HCT116 (cell line): ENCODE measurements around the gene DCDC2C. TPM values are rescaled to one million over a fixed set of nuclear protein-coding genes. Genes with fewer than 3 reads are reported as not detected.

ENCODE experiments used
- ATAC-seq: fragments of 200-7000 bp; cut with Tn5 transposase; 2 replicates; pipeline ENCODE4 v1.9.1; 2020; ENCODE audit warnings: mild to moderate bottlenecking, moderate library complexity
- BruUV-seq: library from RNA; stranded (reverse); fragments of 400-500 nt; replicated peaks from 2 replicates; lab custom pipeline; 2021; lab: Mats Ljungman, UMichigan
- CTCF ChIA-PET: fragments of 300-600 bp; sonication (Branson Sonifier 250); formaldehyde crosslinking; loops from one replicate; lab custom pipeline; 2021; ENCODE audit warnings: antibody characterized with exemption; lab: Charles Lee
- POLR2A ChIA-PET: fragments of 300-600, 350-600 bp; sonication (Branson Sonifier 250); formaldehyde crosslinking; loops from one replicate; lab custom pipeline; 2021; ENCODE audit warnings: antibody characterized with exemption; lab: Charles Lee
- RAD21 ChIA-PET, 2 experiments: fragments of 300-600 bp; sonication (Branson Sonifier 250); formaldehyde crosslinking; loops; one replicate each; lab custom pipeline; 2023; ENCODE audit warnings: low total read pairs in 2 of 2; ENCODE audit not compliant: uncharacterized antibody in 2 of 2, unreplicated experiment in 2 of 2, low non-redundant PET in 1 of 2; lab: Charles Lee
- DNase-seq: peaks from one replicate; pipeline ENCODE4 v3.0.0-alpha.2; 2010; ENCODE audit warnings: low read depth, low spot score
- H2AFZ ChIP-seq: fragments of 200-600 bp; shearing (Covaris generic), sonication (generic); 2 replicates; pipeline ENCODE4 v1.6.1; 2017; ENCODE audit warnings: low read depth, mixed run types, mixed read lengths, antibody characterized with exemption, low read length; ENCODE audit not compliant: poor library complexity, severe bottlenecking
- H3K27ac ChIP-seq: 2 replicates; pipeline ENCODE4 v1.5.1; 2012; ENCODE audit warnings: low read depth, low read length
- H3K27me3 ChIP-seq: fragments of 200-600 bp; sonication (generic); 2 replicates; pipeline ENCODE4 v1.6.1; 2016; ENCODE audit warnings: mixed run types, low read length, mixed read lengths; ENCODE audit not compliant: insufficient read depth
- H3K36me3 ChIP-seq, 2 experiments: fragments of 200-500 bp in 1 of 2; fragments of 200-600 bp in 1 of 2; sonication (Bioruptor generic) in 1 of 2; sonication (generic) in 1 of 2; 2 replicates each; pipeline versions ENCODE4 v1.5.1 to v1.6.1; 2014 to 2016; ENCODE audit warnings: low read length in 2 of 2, inconsistent platforms in 1 of 2, mixed read lengths in 1 of 2, mixed run types in 1 of 2; ENCODE audit not compliant: insufficient read depth in 2 of 2, control insufficient read depth in 1 of 2
- H3K4me1 ChIP-seq, 2 experiments: fragments of 200-600 bp in 1 of 2; sonication (generic) in 1 of 2; 2 replicates each; pipeline versions ENCODE4 v1.5.1 to v1.6.1; 2012 to 2017; ENCODE audit warnings: low read length in 2 of 2, inconsistent platforms in 1 of 2, mild to moderate bottlenecking in 1 of 2, mixed read lengths in 1 of 2, mixed run types in 1 of 2, moderate library complexity in 1 of 2; ENCODE audit not compliant: insufficient read depth in 2 of 2, control insufficient read depth in 1 of 2
- H3K4me2 ChIP-seq: fragments of 200-600 bp; sonication (generic); 2 replicates; pipeline ENCODE4 v1.6.1; 2017; ENCODE audit warnings: mixed run types, low read length, mixed read lengths
- H3K4me3 ChIP-seq, 2 experiments: fragments of 200-600 bp in 1 of 2; sonication (generic) in 1 of 2; replicated peaks in 1 of 2; 2 replicates each; pipeline ENCODE4 v1.5.1; 2011 to 2016; ENCODE audit warnings: low read length in 2 of 2, control low read depth in 1 of 2, low read depth in 1 of 2, mild to moderate bottlenecking in 1 of 2, mixed read lengths in 1 of 2, mixed run types in 1 of 2
- H3K79me2 ChIP-seq: fragments of 200-600 bp; sonication (generic); 2 replicates; pipeline ENCODE4 v1.6.1; 2017; ENCODE audit warnings: mild to moderate bottlenecking, mixed run types, low read length, moderate library complexity, mixed read lengths; ENCODE audit not compliant: insufficient read depth
- H3K9ac ChIP-seq: fragments of 200-600 bp; sonication (generic); 2 replicates; pipeline ENCODE4 v1.6.1; 2016; ENCODE audit warnings: low read length, mixed read lengths
- H3K9me2 ChIP-seq: fragments of 200-600 bp; sonication (generic), shearing (Covaris generic); 2 replicates; pipeline ENCODE4 v1.6.1; 2017; ENCODE audit warnings: mixed run types, mild to moderate bottlenecking, moderate library complexity; ENCODE audit not compliant: insufficient read depth
- H3K9me3 ChIP-seq, 2 experiments: fragments of 200-500 bp in 1 of 2; fragments of 200-600 bp in 1 of 2; sonication (Bioruptor generic) in 1 of 2; sonication (generic) in 1 of 2; 2 replicates each; pipeline ENCODE4 v1.6.1; 2014 to 2017; ENCODE audit warnings: low read length in 2 of 2, mixed read lengths in 2 of 2, inconsistent platforms in 1 of 2, low read depth in 1 of 2, mild to moderate bottlenecking in 1 of 2, mixed run types in 1 of 2, moderate library complexity in 1 of 2; ENCODE audit not compliant: control insufficient read depth in 1 of 2, insufficient read depth in 1 of 2
- H4K20me1 ChIP-seq: fragments of 200-600 bp; sonication (generic), shearing (Covaris generic); 2 replicates; pipeline ENCODE4 v1.6.1; 2017; ENCODE audit warnings: mixed run types, mild to moderate bottlenecking, moderate library complexity; ENCODE audit not compliant: insufficient read depth
- EGR1 ChIP-seq: IDR thresholded peaks from 2 replicates; pipeline ENCODE4 v1.6.1; 2012; ENCODE audit warnings: low read depth
- ELF1 ChIP-seq: IDR thresholded peaks from 2 replicates; pipeline ENCODE4 v1.6.1; 2012; ENCODE audit warnings: low read depth, borderline replicate concordance
- EZH2 ChIP-seq: fragments of 200-600 bp; sonication (generic); IDR thresholded peaks from 2 replicates; pipeline ENCODE4 v1.6.1; 2017; ENCODE audit warnings: antibody characterized with exemption, mixed run types
- EZH2phosphoT487 ChIP-seq: fragments of 200-600 bp; IDR thresholded peaks from 2 replicates; pipeline ENCODE4 v1.6.1; 2018; ENCODE audit warnings: antibody characterized with exemption, borderline replicate concordance
- JUND ChIP-seq: IDR thresholded peaks from 2 replicates; pipeline ENCODE4 v1.6.1; 2012
- POLR2A ChIP-seq: IDR thresholded peaks from 2 replicates; pipeline ENCODE4 v1.7.0; 2011; ENCODE audit warnings: borderline replicate concordance; ENCODE audit not compliant: insufficient read depth, insufficient read length; ENCODE audit errors: extremely low read depth
- RAD21 ChIP-seq: IDR thresholded peaks from 2 replicates; pipeline ENCODE4 v1.6.1; 2012; ENCODE audit warnings: low read depth, mild to moderate bottlenecking
- TCF7L2 ChIP-seq: IDR thresholded peaks from 2 replicates; pipeline ENCODE4 v1.7.0; 2011; ENCODE audit warnings: borderline replicate concordance, inconsistent platforms; ENCODE audit not compliant: insufficient read depth, insufficient read length; ENCODE audit errors: extremely low read depth
- ZBTB33 ChIP-seq: IDR thresholded peaks from 2 replicates; pipeline ENCODE4 v1.6.1; 2011; ENCODE audit warnings: mild to moderate bottlenecking, low read length, moderate library complexity; ENCODE audit not compliant: insufficient replicate concordance; ENCODE audit errors: extremely low read depth
- ZNF274 ChIP-seq: fragments of 200-500 bp; sonication (Bioruptor generic); IDR thresholded peaks from 2 replicates; pipeline ENCODE4 v1.6.1; 2014; ENCODE audit warnings: mild to moderate bottlenecking, low read depth, low read length, inconsistent platforms
- intact Hi-C: fragments of 100-400 bp; cut with micrococcal nuclease; formaldehyde crosslinking; loops from 2 replicates; pipeline ENCODE4 v1.10.0; 2022
- total RNA-seq: library from RNA; stranded (reverse); gene quantifications from one replicate; pipeline ENCODE4 v1.2.1, GENCODE V29; 2021; ENCODE audit not compliant: unreplicated experiment
- TF ChIP-seq, protein P1 (sequence below): IDR thresholded peaks from 2 replicates; pipeline ENCODE4 v1.6.1; 2012

DCDC2C gene
- total RNA-seq, 1 experiment from 2014 or later = not detected

GRCh38 chr2:3759331-3759730 lies 56.0 kb downstream of the DCDC2C start:
- intact Hi-C loops = no loop called here
- no peak for ATAC-seq
- Histone ChIP-seq H3K36me3 (no peaks in the 10 kb centered on the region), H3K9me3 (no peaks in the 10 kb centered on the region), H3K27me3 (peaks cover 36% of the 10 kb centered on the region), H3K79me2 (no peaks in the 10 kb centered on the region), H2AFZ (no peak overlapping the region), H3K27ac (no peak overlapping the region), H4K20me1 (no peaks in the 10 kb centered on the region), H3K4me1 (no peaks in the 10 kb centered on the region), H3K9me2 (no peaks in the 10 kb centered on the region), H3K4me2 (no peak overlapping the region), H3K9ac (no peak overlapping the region), H3K4me3 (no peak overlapping the region)
- RAD21 ChIA-PET = no interaction called here
- TF ChIP-seq EZH2 = no peak
- TF ChIP-seq ZNF274 = no peak
- TF ChIP-seq EZH2phosphoT487 = no peak
- TF ChIP-seq, protein P1, sequence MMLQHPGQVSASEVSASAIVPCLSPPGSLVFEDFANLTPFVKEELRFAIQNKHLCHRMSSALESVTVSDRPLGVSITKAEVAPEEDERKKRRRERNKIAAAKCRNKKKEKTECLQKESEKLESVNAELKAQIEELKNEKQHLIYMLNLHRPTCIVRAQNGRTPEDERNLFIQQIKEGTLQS = no peak
- no peak for TF ChIP-seq TCF7L2
- no peak for TF ChIP-seq EGR1
- TF ChIP-seq POLR2A = no peak
- TF ChIP-seq ELF1 = no peak
- no peak for TF ChIP-seq RAD21
- no peak for TF ChIP-seq ZBTB33
- no peak for TF ChIP-seq JUND
- BruUV-seq = no TSS peak
- CTCF ChIA-PET = no interaction called here
- DNase-seq = no peak
- POLR2A ChIA-PET = no interaction called here
